SK-N-MC (cell line): ENCODE measurements around the gene SERPINA5.
"Not testable (repeated sequence)": the region's sequence is repeated elsewhere in the genome, so short reads cannot be mapped to it uniquely, and the experiment has no call there.

Experiments used
- EZH2 ChIP-seq: fragments of 200-600 bp; sonication (generic); IDR thresholded peaks from one replicate; pipeline ENCODE4 v1.6.1; 2017; ENCODE audit warnings: antibody characterized with exemption
- POLR2AphosphoS5 ChIP-seq: IDR thresholded peaks from 2 replicates; pipeline ENCODE4 v1.6.1; 2012; ENCODE audit warnings: mild to moderate bottlenecking, low read depth, low read length, borderline replicate concordance

DNA sequence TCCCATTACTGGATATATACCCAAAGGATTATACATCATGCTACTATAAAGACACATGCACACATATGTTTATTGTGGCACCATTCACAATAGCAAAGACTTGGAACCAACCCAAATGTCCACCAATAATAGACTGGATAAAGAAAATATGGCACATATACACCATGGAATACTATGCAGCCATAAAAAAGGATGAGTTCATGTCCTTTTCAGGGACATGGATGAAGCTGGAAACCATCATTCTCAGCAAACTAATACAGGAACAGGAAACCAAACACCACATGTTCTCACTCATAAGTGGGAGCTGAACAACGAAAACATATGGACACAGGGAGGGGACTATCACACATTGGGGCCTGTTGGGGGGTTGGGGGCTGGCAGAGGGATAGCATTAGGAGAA, 27.7 kb downstream of the SERPINA5 start:
- TF ChIP-seq EZH2, POLR2AphosphoS5: not testable (repeated sequence)
